Esophagus squamous epithelium (tissue), 5 donors: Measurements from ENCODE around the gene TAF6L. TPM values are rescaled to one million over a fixed set of nuclear protein-coding genes. Genes with fewer than 3 reads are reported as not detected.
"Not testable (repeated sequence)": the region's sequence is repeated elsewhere in the genome, so short reads cannot be mapped to it uniquely, and the experiment has no call there.

Experiments used
- DNase-seq: peaks from one replicate; lab custom pipeline; 2025; lab: John Stamatoyannopoulos, UW
- H3K27ac ChIP-seq, 4 donors: fragments of 200-600 bp; sonication (generic); one replicate each; pipeline ENCODE4 v1.5.1; 2016 to 2019; ENCODE audit warnings: mild to moderate bottlenecking in 1 of 4
- H3K27me3 ChIP-seq, 4 donors: fragments of 200-600 bp; sonication (generic); 1 replicate in 3 of 4; 2 replicates in 1 of 4; pipeline versions ENCODE4 v1.5.1 to v1.6.0; 2017 to 2021; ENCODE audit warnings: antibody characterized with exemption in 1 of 4
- H3K36me3 ChIP-seq, 3 donors: fragments of 200-600 bp; sonication (generic); one replicate each; pipeline ENCODE4 v1.5.1; 2016 to 2019
- H3K4me1 ChIP-seq, 3 donors: fragments of 200-600 bp; sonication (generic); one replicate each; pipeline ENCODE4 v1.5.1; 2017 to 2019
- H3K4me3 ChIP-seq, 4 donors: fragments of 200-600 bp; sonication (generic); 1 replicate in 3 of 4; 2 replicates in 1 of 4; pipeline ENCODE4 v1.5.1; 2016 to 2019; ENCODE audit warnings: mild to moderate bottlenecking in 2 of 4, moderate library complexity in 1 of 4
- H3K9me3 ChIP-seq, 3 donors: fragments of 200-600 bp; sonication (generic); one replicate each; pipeline ENCODE4 v1.5.1; 2016 to 2019
- CTCF ChIP-seq, 6 experiments: fragments of 450-650 bp in 4 of 6; fragments of 200-600 bp in 2 of 6; sonication (generic) in 2 of 6; IDR thresholded peaks; one replicate each; pipeline ENCODE4 v1.5.1; 2016 to 2019; ENCODE audit warnings: antibody characterized with exemption in 6 of 6, mild to moderate bottlenecking in 4 of 6, moderate library complexity in 4 of 6
- POLR2A ChIP-seq, 4 donors: fragments of 450-650 bp; IDR thresholded peaks; one replicate each; pipeline ENCODE4 v1.6.1; 2017; ENCODE audit warnings: antibody characterized with exemption in 4 of 4, mild to moderate bottlenecking in 4 of 4, moderate library complexity in 3 of 4
- WGBS, 2 donors: methylation state at CpG; one replicate each; pipeline ENCODE4 v1.1.5; 2018; 5-methylcytosine and 5-hydroxymethylcytosine counted together
- intact Hi-C: fragments of 100-400 bp; cut with DNase I; formaldehyde crosslinking; loops from one replicate; pipeline ENCODE4 v1.15.0; 2022
- total RNA-seq, 4 donors: library from RNA; depleted of rRNA; stranded (reverse); fragments of >200 nt; gene quantifications; one replicate each; pipeline ENCODE4 v1.1.0, GENCODE V29; 2016
- donor health status: DM: yes; HTN: yes; CAD: no.

The TAF6L gene
- total RNA-seq, 4 donors from 2014 or later = 11.5 to 40.2 (median 19.0) TPM

GRCh38 chr11:62811659-62812058 lies 40.5 kb downstream of the TAF6L start:
- no peak for DNase-seq
- Histone ChIP-seq H3K27ac (no peak overlapping the region), H3K36me3 (peaks cover 0 to 46% (median 3%) of the 10 kb centered on the region in 3 donors), H3K9me3 (no peaks in the 10 kb centered on the region), H3K27me3 (no peaks in the 10 kb centered on the region), H3K4me1 (peaks cover 0 to 7% (median 5%) of the 10 kb centered on the region in 3 donors), H3K4me3 (no peak overlapping the region)
- WGBS, 2 donors = 67 to 69% methylated on average over 2 of the region's 2 CpGs
- intact Hi-C loops = no loop called here
- TF ChIP-seq POLR2A (IDR thresholded peaks at IDR 0.05) (no peak), CTCF (IDR thresholded peaks at IDR 0.05) (no peak)

GRCh38 chr11:62816557-62816956 lies 45.4 kb downstream of the TAF6L start:
- peaks cover 2 to 83% (median 23%) of the 10 kb centered on the region in 3 donors for H3K36me3 ChIP-seq
- TF ChIP-seq POLR2A (IDR thresholded peaks at IDR 0.05) (no peak), CTCF (IDR thresholded peaks at IDR 0.05) (no peak)
- WGBS, 2 donors = 73 to 75% methylated on average over 7 to 8 of the region's 8 CpGs

GRCh38 chr11:62817129-62817528 lies 45.9 kb downstream of the TAF6L start:
- H3K27ac ChIP-seq = peak overlapping the region in 1 of 4 donors; percentile 5
- no peaks in the 10 kb centered on the region for H3K27me3 ChIP-seq
- 93 to 95% methylated on average over 4 of the region's 4 CpGs for WGBS, 2 donors
- TF ChIP-seq POLR2A (IDR thresholded peaks at IDR 0.05) (no peak), CTCF (IDR thresholded peaks at IDR 0.05) (no peak)
- H3K36me3 ChIP-seq = peaks cover 8 to 89% (median 29%) of the 10 kb centered on the region in 3 donors
- H3K4me3 ChIP-seq = no peak overlapping the region
- no peaks in the 10 kb centered on the region for H3K9me3 ChIP-seq
- no peak for DNase-seq
- H3K4me1 ChIP-seq = no peaks in the 10 kb centered on the region
- intact Hi-C loops = no loop called here

More at GRCh38 chr11:62816557-62816956, 45.4 kb downstream of the TAF6L start:
- H3K27ac ChIP-seq = peak overlapping the region in 1 of 4 donors; percentile 5
- no peaks in the 10 kb centered on the region for H3K4me1 ChIP-seq
- DNase-seq = no peak
- no peak overlapping the region for H3K4me3 ChIP-seq
- intact Hi-C loops = no loop called here
- no peaks in the 10 kb centered on the region for H3K27me3 ChIP-seq
- no peaks in the 10 kb centered on the region for H3K9me3 ChIP-seq

DNA sequence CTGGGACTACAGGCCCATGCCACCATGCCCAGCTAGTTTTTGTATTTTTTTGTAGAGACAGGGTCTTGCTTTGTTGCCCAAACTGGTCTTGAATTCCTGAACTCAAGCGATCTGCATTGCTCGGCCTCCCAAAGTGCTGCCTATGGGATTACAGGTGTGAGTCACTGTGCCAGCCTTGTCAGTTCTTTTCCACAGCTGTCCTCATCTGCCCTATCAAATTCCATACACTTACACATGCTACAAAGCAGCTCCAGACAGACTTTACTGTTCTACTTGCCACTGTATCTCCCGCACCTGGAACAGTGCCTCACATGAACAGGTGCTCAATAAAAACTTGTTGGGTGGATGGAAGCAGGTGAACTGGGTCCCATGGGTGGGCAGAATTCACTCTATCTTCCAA lies 52.5 kb downstream of the TAF6L start:
- Histone ChIP-seq H3K27me3 (no peaks in the 10 kb centered on the region), H3K4me3 (no peak overlapping the region), H3K9me3 (no peaks in the 10 kb centered on the region), H3K36me3 (peaks cover 29 to 97% (median 82%) of the 10 kb centered on the region in 3 donors), H3K27ac (no peak overlapping the region), H3K4me1 (peaks cover 0 to 6% (median 5%) of the 10 kb centered on the region in 3 donors)
- TF ChIP-seq POLR2A (IDR thresholded peaks at IDR 0.05) = no peak
- no peak for TF ChIP-seq CTCF (IDR thresholded peaks at IDR 0.05)
- WGBS, 2 donors = 75 to 90% methylated on average over 3 of the region's 3 CpGs
- DNase-seq = no peak
- intact Hi-C loops = no loop called here

GRCh38 chr11:62828130-62828529 lies 56.9 kb downstream of the TAF6L start:
- H3K36me3 ChIP-seq = peaks cover 20 to 67% (median 45%) of the 10 kb centered on the region in 3 donors
- intact Hi-C loops, H3K27me3 ChIP-seq, H3K4me3 ChIP-seq, H3K27ac ChIP-seq, DNase-seq, H3K9me3 ChIP-seq: not testable (repeated sequence)
- peaks cover 10 to 38% (median 29%) of the 10 kb centered on the region in 3 donors for H3K4me1 ChIP-seq
- 88 to 98% methylated on average over 5 to 7 of the region's 8 CpGs for WGBS, 2 donors
